Natural killer cell (primary cell): ENCODE results near the gene JAKMIP3. TPM values are rescaled to one million over a fixed set of nuclear protein-coding genes. Genes with fewer than 3 reads are reported as not detected.

Source experiments
- ATAC-seq, 3 donors: fragments of 150-1000 bp in 2 of 3; fragments of 200-7000 bp in 1 of 3; cut with Tn5 transposase; 1 replicate in 1 of 3; 2 replicates in 2 of 3; pipeline ENCODE4 v1.10.0; 2021; ENCODE audit warnings: mild to moderate bottlenecking in 2 of 3, moderate library complexity in 2 of 3
- DNase-seq, 2 donors: peaks; one replicate each; pipeline versions ENCODE4 v3.0.0 to v3.0.0-alpha.2; 2013 to 2021; ENCODE audit warnings: mixed read lengths in 1 of 2
- H3K27ac ChIP-seq: one replicate; pipeline ENCODE4 v1.5.1; 2013; ENCODE audit warnings: mild to moderate bottlenecking, low read length
- H3K27me3 ChIP-seq: one replicate; pipeline ENCODE4 v1.6.1; 2013; ENCODE audit warnings: low read length; ENCODE audit not compliant: control insufficient read depth, insufficient read depth
- H3K36me3 ChIP-seq: one replicate; pipeline ENCODE4 v1.6.1; 2013; ENCODE audit warnings: low read length; ENCODE audit not compliant: control insufficient read depth, insufficient read depth
- H3K4me1 ChIP-seq: one replicate; pipeline ENCODE4 v1.6.1; 2013; ENCODE audit warnings: low read length; ENCODE audit not compliant: control insufficient read depth, insufficient read depth
- H3K4me3 ChIP-seq: one replicate; pipeline ENCODE4 v1.5.1; 2013; ENCODE audit warnings: low read length
- H3K9me3 ChIP-seq: one replicate; pipeline ENCODE4 v1.6.1; 2013; ENCODE audit warnings: low read length; ENCODE audit not compliant: control insufficient read depth, insufficient read depth
- H3K27ac Mint-ChIP-seq, 2 donors: one replicate each; pipeline ENCODE4 v1.8.0; 2022; ENCODE audit warnings: mild to moderate bottlenecking in 2 of 2, mixed read lengths in 2 of 2, moderate library complexity in 1 of 2
- H3K27me3 Mint-ChIP-seq, 2 donors: one replicate each; pipeline ENCODE4 v1.8.0; 2022; ENCODE audit warnings: low read depth in 2 of 2, mixed read lengths in 2 of 2
- H3K36me3 Mint-ChIP-seq: one replicate; pipeline ENCODE4 v1.8.0; 2022; ENCODE audit warnings: mixed read lengths
- H3K4me1 Mint-ChIP-seq, 2 donors: one replicate each; pipeline ENCODE4 v1.8.0; 2022; ENCODE audit warnings: mixed read lengths in 2 of 2
- H3K4me3 Mint-ChIP-seq: one replicate; pipeline ENCODE4 v1.8.0; 2022; ENCODE audit warnings: mild to moderate bottlenecking, moderate library complexity, mixed read lengths
- H3K9me3 Mint-ChIP-seq, 2 donors: one replicate each; pipeline ENCODE4 v1.8.0; 2022; ENCODE audit warnings: mixed read lengths in 2 of 2
- CTCF ChIP-seq: fragments of 200-600 bp; IDR thresholded peaks from one replicate; pipeline ENCODE4 v1.8.0; 2022; ENCODE audit warnings: antibody characterized with exemption
- WGBS: methylation state at CpG from one replicate; pipeline ENCODE4 v1.1.7; 2013; ENCODE audit warnings: missing lambda C conversion rate; ENCODE audit not compliant: insufficient coverage; 5-methylcytosine and 5-hydroxymethylcytosine counted together
- intact Hi-C: fragments of 100-400 bp; cut with micrococcal nuclease; formaldehyde crosslinking; loops from one replicate; pipeline ENCODE4 v1.14.2; 2022
- total RNA-seq, 4 donors: library from RNA; stranded (reverse); fragments of 120-200 nt in 1 of 4; gene quantifications; one replicate each; pipeline versions ENCODE4 v1.2.3 to v1.2.4, GENCODE V29; 2013 to 2022

The JAKMIP3 gene
- total RNA-seq, 3 donors from 2014 or later (not counting 1 experiment from before 2014, with no cell fraction given) = 0.19 to 0.45 (median 0.20) TPM

GRCh38 chr10:132020456-132020855, 45.3 kb upstream of the JAKMIP3 start:
- WGBS = 74% methylated on average over 13 of the region's 13 CpGs
- H3K9me3 Mint-ChIP-seq = no peaks in the 10 kb centered on the region
- intact Hi-C loops = no loop called here

GRCh38 chr10:132021046-132021445, 44.7 kb upstream of the JAKMIP3 start:
- intact Hi-C loops = no loop called here
- H3K4me3 Mint-ChIP-seq = no peak overlapping the region
- no peaks in the 10 kb centered on the region for H3K36me3 ChIP-seq
- no peaks in the 10 kb centered on the region for H3K9me3 ChIP-seq
- peaks cover 7% of the 10 kb centered on the region in 2 donors for H3K4me1 Mint-ChIP-seq
- 96% methylated on average over 24 of the region's 24 CpGs for WGBS
- peaks cover 7% of the 10 kb centered on the region for H3K4me1 ChIP-seq
- ATAC-seq (no peak), DNase-seq (no peak)
- peaks cover 6% of the 10 kb centered on the region for H3K27me3 ChIP-seq
- no peak for TF ChIP-seq CTCF
- no peak overlapping the region for H3K4me3 ChIP-seq
- H3K36me3 Mint-ChIP-seq = no peaks in the 10 kb centered on the region
- no peak overlapping the region for H3K27ac Mint-ChIP-seq
- H3K9me3 Mint-ChIP-seq = no peaks in the 10 kb centered on the region
- H3K27me3 Mint-ChIP-seq = peaks cover 11 to 21% of the 10 kb centered on the region in 2 donors
- H3K27ac ChIP-seq = no peak overlapping the region

More at GRCh38 chr10:132020456-132020855, 45.3 kb upstream of the JAKMIP3 start:
- Mint-ChIP-seq H3K4me3 (no peak overlapping the region), H3K36me3 (no peaks in the 10 kb centered on the region), H3K27ac (no peak overlapping the region), H3K27me3 (peaks cover 11 to 21% of the 10 kb centered on the region in 2 donors), H3K4me1 (peaks cover 7% of the 10 kb centered on the region in 2 donors)
- Histone ChIP-seq H3K27ac (no peak overlapping the region), H3K9me3 (no peaks in the 10 kb centered on the region), H3K4me3 (no peak overlapping the region), H3K27me3 (peaks cover 6% of the 10 kb centered on the region), H3K4me1 (peaks cover 7% of the 10 kb centered on the region), H3K36me3 (no peaks in the 10 kb centered on the region)
- DNase-seq (no peak), ATAC-seq (no peak)
- TF ChIP-seq CTCF = no peak

- intact Hi-C loops = no loop called here
- no peak overlapping the region for H3K4me3 Mint-ChIP-seq
These were observed 44.1 kb upstream of the JAKMIP3 start for GRCh38 chr10:132021504-132022143.

More at GRCh38 chr10:132021504-132022143, 44.1 kb upstream of the JAKMIP3 start:
- Histone ChIP-seq H3K9me3 (no peaks in the 10 kb centered on the region), H3K27ac (no peak overlapping the region), H3K4me3 (no peak overlapping the region), H3K27me3 (peaks cover 6% of the 10 kb centered on the region), H3K4me1 (peaks cover 7% of the 10 kb centered on the region), H3K36me3 (no peaks in the 10 kb centered on the region)
- Mint-ChIP-seq H3K36me3 (no peaks in the 10 kb centered on the region), H3K4me1 (peaks cover 7% of the 10 kb centered on the region in 2 donors), H3K27ac (no peak overlapping the region), H3K27me3 (peaks cover 11 to 21% of the 10 kb centered on the region in 2 donors), H3K9me3 (no peaks in the 10 kb centered on the region)
- DNase-seq (no peak), ATAC-seq (no peak)
- 81% methylated on average over 16 of the region's 16 CpGs for WGBS
- no peak for TF ChIP-seq CTCF
